SKM-1 (cell line): ENCODE results near the gene NRXN2.

ENCODE experiments used
- DNase-seq: peaks from one replicate; lab custom pipeline; 2025; ENCODE audit not compliant: unreplicated experiment; lab: John Stamatoyannopoulos, UW

Gene NRXN2

DNA sequence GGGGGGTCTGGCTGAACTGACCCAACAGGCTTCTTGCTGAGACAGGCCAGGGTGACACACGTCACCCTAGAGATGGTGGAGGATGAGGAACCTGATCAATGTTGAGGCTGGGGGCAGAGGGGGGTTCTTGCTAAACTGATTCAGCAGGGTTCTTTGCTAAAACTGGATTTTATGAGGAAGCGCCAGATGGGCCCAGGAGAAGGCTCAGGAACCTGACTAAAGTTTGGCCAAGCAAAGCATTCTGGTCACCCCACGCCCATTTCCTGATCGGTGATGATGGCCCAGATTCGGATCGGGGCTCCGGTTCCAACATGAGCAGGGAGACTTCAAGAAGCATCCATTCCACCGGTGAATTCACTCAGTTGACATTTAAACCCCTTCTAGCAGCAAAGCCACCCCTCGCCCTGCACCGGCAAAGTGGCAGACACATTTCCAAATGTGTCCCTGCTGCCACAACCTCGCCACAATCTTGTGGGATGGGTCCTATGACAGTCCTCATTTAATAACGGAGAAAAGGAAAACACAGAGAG, 166.2 kb downstream of the NRXN2 start:
- DNase-seq = no peak
